NAMALWA (cell line): ENCODE results near the gene EPX.
A peak's percentile ranks its signal among the peaks of the same experiment; 100 is the strongest.
"Not testable (repeated sequence)": the region's sequence is repeated elsewhere in the genome, so short reads cannot be mapped to it uniquely, and the experiment has no call there.

ENCODE experiments used
- DNase-seq: peaks from one replicate; pipeline ENCODE4 v3.0.0-alpha.2; 2015; ENCODE audit warnings: low spot score

Gene EPX, protein sequence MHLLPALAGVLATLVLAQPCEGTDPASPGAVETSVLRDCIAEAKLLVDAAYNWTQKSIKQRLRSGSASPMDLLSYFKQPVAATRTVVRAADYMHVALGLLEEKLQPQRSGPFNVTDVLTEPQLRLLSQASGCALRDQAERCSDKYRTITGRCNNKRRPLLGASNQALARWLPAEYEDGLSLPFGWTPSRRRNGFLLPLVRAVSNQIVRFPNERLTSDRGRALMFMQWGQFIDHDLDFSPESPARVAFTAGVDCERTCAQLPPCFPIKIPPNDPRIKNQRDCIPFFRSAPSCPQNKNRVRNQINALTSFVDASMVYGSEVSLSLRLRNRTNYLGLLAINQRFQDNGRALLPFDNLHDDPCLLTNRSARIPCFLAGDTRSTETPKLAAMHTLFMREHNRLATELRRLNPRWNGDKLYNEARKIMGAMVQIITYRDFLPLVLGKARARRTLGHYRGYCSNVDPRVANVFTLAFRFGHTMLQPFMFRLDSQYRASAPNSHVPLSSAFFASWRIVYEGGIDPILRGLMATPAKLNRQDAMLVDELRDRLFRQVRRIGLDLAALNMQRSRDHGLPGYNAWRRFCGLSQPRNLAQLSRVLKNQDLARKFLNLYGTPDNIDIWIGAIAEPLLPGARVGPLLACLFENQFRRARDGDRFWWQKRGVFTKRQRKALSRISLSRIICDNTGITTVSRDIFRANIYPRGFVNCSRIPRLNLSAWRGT

DNA sequence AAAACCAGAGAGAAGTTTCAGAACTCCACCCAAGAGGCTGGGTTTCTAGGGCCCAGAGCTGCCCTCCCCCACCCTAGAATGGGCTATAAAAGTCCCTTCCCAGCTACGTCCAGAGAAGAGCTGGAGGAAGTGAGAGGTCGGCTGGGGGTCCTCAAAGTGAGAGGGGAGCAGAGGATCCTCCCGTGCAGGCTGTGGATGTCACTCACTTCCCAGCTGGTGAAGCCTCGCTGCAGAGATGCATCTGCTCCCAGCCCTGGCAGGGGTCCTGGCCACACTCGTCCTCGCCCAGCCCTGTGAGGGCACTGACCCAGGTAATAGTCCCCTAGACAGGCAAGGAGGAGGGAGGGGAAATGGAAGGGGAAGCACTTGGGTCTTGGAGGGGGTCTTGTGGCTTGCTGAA is at the start of gene EPX:
Gene EPX, plus strand, starts transcription at position 115 of the 400 bp plus-strand sequence. Its CDS starts 121 bp downstream, at position 236.
- DNase-seq = no peak

DNA sequence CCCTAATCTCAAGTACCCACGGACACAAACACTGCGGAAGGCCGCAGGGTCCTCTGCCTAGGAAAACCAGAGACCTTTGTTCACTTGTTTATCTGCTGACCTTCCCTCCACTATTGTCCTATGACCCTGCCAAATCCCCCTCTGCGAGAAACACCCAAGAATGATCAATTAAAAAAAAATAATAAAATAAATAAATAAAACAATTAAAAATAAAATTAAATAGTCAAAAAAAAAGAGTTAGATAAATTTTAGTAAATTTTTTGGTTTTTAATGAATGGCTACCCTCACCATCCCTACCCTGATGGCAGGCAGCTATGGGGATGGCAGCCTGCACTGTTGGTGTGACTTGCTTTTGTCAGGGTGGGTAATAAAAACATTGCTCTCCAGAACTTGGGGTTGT is 49.2 kb upstream of the EPX start:
- DNase-seq = not testable (repeated sequence)

DNA sequence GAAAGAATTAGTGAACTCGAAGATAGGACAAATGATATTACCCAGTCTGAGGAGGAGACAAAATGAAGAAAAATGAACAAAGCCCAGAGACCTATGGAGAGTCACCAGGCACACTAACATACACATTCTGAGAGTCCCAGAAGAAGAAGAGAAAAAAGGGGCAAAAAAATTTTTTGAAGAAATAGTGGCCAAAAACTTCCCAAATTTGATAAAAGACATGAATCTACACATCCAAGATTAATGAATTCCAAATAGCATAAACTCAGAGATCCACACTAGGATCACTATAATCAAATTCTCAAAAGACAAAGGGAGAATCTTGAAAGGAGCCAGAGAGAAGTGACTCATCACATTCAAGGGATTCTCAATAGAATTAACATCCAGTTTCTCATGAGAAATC is 47.7 kb upstream of the EPX start:
- no peak for DNase-seq

DNA sequence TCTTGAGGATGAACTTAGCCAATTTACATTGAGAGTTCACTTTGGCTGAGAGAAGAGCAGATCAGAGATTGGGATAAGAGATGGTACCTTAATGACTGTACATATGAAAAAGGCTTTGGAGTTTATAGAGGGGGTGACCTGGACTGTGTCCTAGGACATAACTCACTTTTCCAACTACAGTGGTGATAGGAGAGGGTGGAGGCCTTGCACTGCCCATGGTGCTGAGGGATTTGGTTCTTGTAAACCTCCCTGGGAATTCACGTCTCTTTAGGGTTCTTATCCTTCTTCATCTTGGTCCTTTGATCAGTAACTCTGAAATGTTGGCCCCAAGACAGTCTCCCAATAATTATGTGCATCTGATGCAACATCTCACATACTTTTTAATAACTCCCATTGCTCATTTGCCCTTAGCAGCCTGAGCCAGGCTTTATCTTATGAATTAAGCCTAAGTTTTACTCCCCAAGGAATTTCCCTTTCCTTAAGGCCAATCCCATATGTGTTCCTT is 44.5 kb upstream of the EPX start, which contains the start of gene OR4D1:
Gene OR4D1, plus strand, starts transcription at position 455 of the 505 bp plus-strand sequence. CDS start 6,770 bp downstream, outside the sequence.
- no peak for DNase-seq

DNA sequence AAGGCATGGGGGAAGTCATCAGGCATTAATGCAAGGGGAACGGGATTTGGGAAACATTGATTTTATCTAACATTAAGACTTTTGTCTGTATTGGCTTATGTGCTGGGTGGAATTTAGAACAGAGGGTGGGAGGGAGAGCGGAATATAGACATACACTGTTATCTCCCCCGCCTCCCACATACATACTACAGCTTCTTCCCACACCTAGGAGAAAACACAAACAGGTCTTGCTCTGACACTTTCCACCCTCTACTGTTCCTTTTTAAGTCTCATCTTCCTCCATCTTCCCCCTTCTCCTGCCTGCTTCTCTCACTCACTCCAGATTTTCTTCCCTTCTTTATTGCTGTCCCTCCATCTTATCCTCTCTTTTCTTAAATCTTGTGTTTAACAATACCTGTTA is 43.9 kb upstream of the EPX start:
- DNase-seq = no peak

DNA sequence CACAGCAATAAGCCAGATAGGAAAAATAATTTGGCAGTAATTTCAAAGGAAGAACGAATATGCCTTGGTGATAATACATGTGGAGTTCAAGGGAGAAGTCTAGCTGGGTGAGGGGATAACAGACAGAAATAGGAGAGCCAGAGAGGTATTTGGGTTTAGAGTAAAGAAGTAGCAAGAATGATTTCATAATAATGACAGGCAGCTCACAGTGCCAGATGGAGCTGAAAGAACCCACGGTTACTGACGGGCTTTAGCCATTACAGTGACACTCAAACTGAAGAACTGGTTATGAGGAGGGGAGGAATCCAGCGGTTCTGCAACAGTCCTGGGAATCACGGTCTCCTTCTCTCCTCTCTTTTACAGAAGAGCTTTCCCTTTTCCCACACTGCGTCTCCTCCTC is 42.1 kb upstream of the EPX start:
- no peak for DNase-seq

DNA sequence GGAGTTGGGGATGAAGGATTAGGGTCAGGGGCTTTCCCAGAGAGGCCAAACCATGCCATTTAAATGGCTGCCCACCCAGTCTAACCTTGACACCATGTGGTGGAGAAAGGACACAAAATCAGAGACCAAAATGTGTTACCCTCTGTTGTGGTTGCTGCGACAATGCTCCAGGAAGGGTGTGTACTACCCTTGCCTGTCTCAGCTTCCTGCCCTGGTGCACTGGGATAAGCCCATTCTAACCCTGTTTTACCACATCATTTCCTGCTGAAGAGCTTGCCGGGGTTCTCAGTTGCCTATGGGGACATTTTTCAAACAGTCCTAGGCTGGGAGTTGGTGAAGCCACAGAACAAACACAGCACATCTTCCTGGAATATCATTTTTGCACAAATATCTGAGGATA is 39.5 kb upstream of the EPX start:
- DNase-seq = no peak

DNA sequence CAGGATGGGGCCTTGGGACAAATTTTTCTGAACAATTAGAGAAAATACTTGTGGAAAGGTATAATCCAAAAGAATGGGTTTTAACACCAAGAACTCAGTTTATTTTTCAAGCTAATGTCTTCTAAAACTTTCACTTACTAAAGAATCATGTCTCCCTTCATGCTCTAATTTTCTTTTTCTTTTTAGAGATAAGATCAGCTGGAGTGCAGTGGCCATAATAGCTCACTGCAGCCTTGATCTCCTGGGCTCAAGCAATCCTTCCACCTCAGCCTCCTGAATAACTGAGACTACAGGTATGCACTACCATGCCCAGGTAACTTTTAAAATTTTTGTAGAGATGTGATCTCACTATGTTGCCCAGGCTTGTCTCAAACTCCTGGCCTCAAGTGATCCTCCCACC is 38.9 kb upstream of the EPX start:
- no peak for DNase-seq

DNA sequence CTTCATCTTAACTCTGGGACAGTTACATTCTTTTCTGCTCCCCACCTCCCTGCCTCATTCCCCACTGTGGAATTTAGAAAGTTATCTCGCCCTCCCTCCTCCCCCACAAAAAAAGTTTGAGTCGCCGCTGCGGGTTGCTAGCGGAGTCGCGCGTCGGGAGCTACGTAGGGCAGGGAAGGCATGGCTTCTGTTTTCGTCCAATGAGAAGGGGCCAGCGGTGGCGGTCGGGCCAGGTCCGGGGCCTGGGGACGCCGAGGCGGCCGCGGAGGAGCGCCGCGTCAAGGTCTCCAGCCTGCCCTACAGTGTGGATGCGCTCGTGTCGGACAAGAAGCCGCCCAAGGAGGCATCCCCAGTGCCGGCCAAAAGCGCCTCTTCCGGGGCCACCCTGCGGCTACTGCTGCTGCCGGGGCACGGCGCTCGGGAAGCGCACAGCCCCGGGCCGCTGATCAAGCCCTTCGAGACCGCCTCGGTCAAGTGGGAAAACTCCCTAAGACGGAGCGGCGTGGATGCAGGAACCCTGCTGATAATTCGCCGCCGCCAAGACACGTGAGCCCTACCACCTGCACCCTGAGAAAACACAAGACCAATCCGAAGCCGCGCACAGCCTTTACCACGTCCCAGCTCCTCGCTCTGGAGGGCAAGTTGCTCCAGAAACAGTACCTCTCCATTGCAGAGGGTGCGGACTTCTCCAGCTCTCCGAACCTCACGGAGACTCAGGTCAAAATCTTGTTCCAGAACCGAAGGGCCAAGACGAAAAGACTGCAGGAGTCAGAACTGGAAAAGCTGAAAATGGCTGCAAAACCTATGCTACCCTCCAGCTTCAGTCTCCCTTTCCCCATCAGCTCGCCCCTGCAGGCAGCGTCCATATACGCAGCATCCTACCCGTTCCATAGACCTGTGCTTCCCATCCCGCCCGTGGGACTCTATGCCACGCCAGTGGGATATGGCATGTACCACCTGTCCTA is 35.4 kb upstream of the EPX start:
- no peak for DNase-seq

DNA sequence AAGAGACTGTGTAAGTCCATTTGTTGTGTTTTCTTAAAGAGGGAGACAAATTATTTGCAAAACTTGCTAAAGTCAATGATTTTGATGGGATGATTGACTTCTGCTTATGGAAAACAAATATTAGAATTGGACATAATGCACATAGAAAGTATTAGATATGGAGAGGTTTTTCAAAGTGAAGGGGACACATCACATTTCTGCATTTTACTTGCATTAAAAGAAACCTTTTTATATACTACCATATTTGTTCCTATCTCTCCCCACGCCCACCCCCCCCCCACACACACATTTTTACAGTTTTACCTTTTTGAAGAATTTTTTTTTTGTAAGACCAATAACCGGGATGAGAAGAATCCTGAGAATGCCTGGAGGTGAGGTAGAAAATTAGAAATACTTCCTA is 34.3 kb upstream of the EPX start:
- DNase-seq = no peak

DNA sequence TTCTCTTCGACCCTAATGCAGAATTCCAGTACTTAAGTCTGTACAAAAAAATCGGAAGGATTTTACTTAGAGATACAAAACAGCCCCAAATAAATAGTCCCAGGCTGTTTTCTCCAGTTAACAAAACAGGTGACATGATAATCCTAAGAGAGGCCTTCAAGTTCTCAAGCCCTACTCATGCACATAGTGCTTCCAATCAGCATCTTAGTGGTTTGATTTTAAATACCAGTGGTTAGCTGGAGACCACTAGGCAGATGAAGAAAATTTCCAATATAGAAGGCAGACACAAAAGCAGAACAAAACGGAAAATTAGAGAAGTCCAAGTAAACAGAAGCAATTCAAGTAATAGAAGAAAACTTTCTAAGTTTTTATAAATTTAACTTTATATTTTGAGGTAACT is 31.0 kb upstream of the EPX start:
- DNase-seq = no peak

DNA sequence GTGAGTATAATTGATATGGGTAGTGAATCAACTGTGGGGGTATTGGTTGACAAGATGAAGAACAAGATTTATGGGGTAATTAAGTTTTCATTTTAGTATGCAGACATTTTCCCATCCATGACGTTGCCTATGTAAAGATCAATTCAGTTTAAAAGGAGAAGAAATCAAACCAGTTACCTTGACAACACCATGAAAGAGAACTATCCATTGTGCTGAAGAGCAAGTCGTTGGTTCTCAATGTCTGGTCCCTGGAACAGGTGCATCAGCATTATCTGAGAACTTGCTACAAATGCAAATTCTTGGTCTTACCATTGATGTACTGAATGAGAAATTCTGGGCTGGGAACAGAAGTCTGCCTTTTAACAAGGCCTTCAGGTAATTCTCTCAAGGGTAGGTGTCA is 26.5 kb upstream of the EPX start:
- DNase-seq = no peak

DNA sequence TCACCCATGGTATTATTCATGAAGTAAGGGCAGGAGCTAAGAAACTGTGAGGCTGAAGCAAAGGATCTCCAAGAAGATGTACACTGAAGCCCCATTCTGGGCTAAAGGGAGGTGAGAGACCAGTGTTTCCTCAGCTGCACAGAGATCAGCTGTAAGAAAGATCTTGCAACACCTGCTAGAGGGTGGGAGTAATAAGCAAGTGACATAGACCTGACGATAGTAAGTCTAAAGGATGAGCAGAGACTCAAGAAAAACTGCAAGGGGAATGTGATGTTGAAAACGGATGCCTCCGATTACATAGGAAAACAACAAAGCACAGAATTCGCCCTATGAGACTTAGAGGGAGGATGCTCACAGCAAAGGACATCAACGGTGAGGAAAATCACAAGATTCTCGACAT is 25.8 kb upstream of the EPX start, which contains the start of gene OR4D2:
Gene OR4D2, plus strand, starts transcription at position 301 of the 400 bp plus-strand sequence. CDS start 2,674 bp downstream, outside the sequence.
- no peak for DNase-seq

DNA sequence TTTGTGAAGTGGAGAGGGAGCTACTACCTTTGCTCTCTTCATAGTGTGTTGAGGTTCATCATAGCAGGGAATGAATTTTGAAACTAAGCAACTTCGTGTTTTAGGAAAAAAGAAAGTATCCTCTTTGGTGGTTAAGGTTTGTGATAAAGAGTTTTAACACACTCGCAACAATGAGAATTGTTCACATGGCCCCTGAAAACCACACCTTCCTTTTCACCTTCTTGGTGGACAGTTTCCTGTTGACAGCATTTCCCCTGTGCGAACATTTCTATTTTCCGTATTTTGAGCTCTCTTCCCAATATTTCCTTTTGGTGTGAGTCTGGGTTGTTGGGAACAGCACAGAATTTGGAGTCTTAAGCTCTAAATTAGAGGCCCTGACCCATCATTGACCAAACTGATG is 21.9 kb upstream of the EPX start:
- no peak for DNase-seq

DNA sequence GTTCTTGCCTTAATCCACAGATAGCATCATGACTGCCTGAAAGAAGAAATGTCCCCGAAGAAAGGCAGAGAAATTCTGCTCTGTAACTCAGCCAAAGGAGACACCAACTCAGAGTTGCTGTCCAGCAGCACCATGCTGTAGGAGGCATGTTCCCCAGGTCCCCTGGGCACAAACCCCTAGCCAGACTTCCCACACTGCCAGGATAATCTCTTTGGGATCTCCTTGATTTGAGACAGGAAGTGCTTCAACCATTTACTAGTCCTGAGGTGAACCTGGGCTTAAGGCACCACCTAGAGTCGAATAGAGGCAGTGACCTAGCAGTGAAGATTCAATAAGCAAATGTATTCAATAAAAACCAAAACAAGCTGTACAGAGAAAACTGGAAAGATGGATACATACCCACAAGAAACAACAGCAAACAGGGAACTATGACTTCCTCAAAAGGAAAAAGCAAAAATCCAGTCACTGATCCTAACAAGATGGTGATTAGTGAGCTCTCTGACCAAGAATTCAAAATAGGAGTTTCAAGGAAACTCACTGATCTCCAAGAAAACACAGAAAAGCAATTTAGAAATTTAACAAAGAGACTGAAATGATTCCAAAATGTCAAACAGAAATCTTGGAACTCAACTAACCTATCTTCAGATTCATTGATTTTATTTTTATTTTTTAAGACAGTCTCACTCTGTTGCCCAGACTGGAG is 20.0 kb upstream of the EPX start:
- peak; percentile 55 for DNase-seq

DNA sequence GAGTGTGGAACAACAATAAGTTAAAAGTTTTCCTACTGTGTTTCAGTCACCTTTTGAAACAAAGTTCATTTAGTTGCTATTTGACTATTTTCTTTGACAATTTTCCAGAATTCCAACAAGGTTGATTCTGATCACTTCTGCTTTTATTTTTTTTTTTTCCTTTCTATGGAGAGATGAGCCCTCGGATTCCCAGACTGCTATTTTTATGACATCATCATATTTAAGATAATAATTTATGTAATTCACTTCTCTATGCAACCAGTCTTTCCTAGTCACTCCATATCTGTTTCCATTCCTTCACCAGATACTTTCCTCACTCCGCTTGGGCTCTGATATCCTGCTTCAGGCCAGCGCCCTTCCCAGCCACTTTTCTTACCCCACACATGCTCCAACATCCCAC is 17.7 kb upstream of the EPX start:
- DNase-seq = no peak

DNA sequence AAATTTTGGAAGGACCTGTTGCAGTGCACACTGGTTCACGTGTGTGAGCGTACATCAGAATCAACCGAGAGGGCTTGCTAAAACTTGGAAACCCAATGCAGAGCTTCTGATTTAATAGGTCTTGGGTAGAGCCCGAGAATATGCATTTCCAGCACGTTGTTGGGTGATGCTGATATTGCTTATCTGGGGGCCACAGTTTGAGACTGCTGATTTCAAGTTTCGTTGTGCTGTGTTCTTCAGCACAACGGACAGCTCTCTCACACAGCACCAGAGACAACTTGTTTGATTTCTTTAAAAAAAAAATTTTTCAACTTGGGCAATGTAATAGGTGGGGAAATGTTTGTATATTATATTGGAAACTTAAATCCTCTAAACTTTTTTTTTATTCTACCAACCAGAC is 16.3 kb upstream of the EPX start:
- DNase-seq = peak; percentile 18

DNA sequence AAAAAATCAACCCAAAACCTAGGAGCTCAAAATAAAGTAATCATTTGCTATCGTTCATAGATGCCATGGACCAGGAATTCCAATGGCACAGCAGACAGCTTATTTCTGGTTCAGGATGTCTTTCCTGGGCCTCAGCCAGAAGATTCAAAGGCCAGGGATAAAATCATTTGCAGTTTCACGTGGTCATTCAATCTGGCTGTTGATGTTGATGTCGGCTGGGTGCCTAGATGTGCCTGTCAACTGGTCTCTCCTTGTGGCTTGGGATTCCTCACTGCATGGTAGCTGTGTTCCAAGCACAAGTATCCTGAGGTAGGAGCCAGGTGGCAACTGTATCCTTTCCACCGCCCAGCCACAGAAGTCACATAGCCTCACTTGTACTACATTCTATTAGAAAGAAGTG is 10.7 kb upstream of the EPX start:
- no peak for DNase-seq

DNA sequence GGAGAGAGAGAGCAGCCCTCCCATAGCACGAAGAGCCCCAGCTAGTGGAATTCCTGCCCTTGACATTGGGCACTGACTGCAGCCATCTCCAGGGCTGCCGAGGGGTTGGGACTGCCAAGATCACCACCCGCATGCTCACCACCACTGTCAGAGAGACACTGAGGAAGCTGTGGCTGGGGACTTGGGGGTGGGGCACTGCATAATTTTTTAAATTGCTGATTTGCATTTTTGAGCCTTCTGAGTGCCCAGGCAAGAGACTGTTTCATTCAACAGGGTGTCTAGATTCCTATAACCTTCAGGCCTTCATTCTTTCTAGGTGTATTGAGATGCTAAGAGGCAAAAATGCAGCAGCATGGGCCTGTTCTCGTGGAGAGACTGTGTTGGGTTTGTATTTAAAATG is 9.0 kb upstream of the EPX start:
- no peak for DNase-seq

DNA sequence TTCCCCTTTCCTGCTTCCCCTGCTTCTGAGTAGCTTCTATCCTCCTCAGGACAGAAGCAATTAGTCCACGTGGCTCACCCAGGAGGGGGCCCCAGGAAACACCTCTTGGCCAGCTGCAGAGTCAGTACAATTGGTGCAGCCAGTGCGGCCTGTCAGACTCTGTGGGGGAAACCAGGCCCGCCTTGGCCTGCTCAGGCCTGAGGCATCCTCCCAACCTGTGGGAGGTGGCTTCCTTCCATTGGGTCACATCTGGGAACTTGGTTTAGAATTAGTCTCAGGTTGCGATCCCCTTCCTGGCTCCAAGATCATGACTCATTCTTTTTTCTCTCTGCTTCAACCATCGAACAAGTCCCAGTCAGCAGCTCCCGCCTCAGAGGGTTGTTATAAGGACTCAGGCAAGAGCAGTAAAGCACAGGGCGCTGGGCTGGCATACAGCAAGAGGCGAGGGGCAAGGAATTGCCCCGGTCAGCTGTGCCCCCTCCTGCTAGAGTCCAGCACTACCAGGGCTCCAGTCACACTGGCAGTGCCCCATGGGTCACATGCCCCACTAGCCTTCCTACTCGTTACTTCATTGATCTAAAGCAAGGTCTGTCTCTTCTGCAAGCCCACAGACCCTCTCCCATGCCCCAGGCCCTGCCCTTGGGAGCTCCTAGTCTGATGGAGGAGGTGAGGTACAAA is 8.1 kb upstream of the EPX start:
- no peak for DNase-seq
